GM12892 (cell line): ENCODE measurements around the gene RINT1.

Source experiments
- POLR2A ChIP-seq: IDR thresholded peaks from 2 replicates; pipeline ENCODE4 v1.6.1; 2011; ENCODE audit warnings: low read depth, low read length, control low read depth
- POLR2AphosphoS5 ChIP-seq: IDR thresholded peaks from 2 replicates; pipeline ENCODE4 v1.6.1; 2011; ENCODE audit warnings: low read depth, low read length, control low read depth
- TAF1 ChIP-seq: IDR thresholded peaks from 2 replicates; pipeline ENCODE4 v1.6.1; 2011; ENCODE audit warnings: low read depth, mild to moderate bottlenecking, control low read depth, low read length, borderline replicate concordance

- TF ChIP-seq POLR2AphosphoS5 (no peak), POLR2A (no peak), TAF1 (no peak)
Measured at GRCh38 chr7:105524840-105525239, 7.2 kb upstream of the RINT1 start.
